Muscle layer of colon (tissue), 2 donors: ENCODE measurements around the gene COL7A1.
"Not testable (repeated sequence)": the region's sequence is repeated elsewhere in the genome, so short reads cannot be mapped to it uniquely, and the experiment has no call there.

Experiments
- H3K27ac ChIP-seq: one replicate; pipeline ENCODE4 v1.7.0; 2013; ENCODE audit warnings: low read depth, mild to moderate bottlenecking, low read length, moderate library complexity
- H3K27me3 ChIP-seq, 2 donors: one replicate each; pipeline ENCODE4 v1.7.0; 2013; ENCODE audit warnings: low read length in 2 of 2, mild to moderate bottlenecking in 2 of 2; ENCODE audit not compliant: insufficient read depth in 2 of 2, control insufficient read depth in 1 of 2
- H3K36me3 ChIP-seq: one replicate; pipeline ENCODE4 v1.7.0; 2013; ENCODE audit warnings: mild to moderate bottlenecking, low read length; ENCODE audit not compliant: insufficient read depth
- H3K4me1 ChIP-seq: one replicate; pipeline ENCODE4 v1.7.0; 2013; ENCODE audit warnings: mild to moderate bottlenecking, low read length; ENCODE audit not compliant: insufficient read depth
- H3K4me3 ChIP-seq, 2 donors: one replicate each; pipeline ENCODE4 v1.7.0; 2013; ENCODE audit warnings: low read length in 2 of 2, low read depth in 1 of 2, mild to moderate bottlenecking in 1 of 2, moderate library complexity in 1 of 2
- H3K9ac ChIP-seq: one replicate; pipeline ENCODE4 v1.7.0; 2013; ENCODE audit warnings: low read length
- H3K9me3 ChIP-seq: one replicate; pipeline ENCODE4 v1.7.0; 2013; ENCODE audit warnings: mild to moderate bottlenecking, low read length
- donor health status: abdominal sarcoma.
- donor health status: Adenocarcinoma of cecum.

The COL7A1 gene

DNA sequence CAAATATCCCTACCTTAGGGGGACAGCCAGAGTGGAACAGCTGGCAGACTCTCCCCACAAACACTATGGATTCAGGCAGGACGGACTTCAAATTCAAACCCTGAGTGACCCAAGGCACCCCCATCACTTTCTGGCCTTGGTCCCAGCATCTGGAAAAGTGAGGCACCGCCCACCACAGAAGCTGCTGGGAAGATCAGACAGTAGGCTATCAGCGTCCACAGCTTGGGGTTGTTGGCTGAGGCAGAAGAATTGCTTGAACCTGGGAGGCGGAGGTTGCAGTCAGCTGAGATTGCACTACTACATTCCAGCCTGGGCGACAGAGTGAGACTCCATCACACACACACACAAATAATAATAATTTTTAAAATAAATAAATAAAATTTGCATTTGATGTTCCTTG, 47.0 kb downstream of the COL7A1 start:
- Histone ChIP-seq H3K27me3 (no peaks in the 10 kb centered on the region), H3K27ac (no peak overlapping the region), H3K9ac (no peak overlapping the region), H3K4me1 (peaks cover 6% of the 10 kb centered on the region), H3K36me3 (no peaks in the 10 kb centered on the region), H3K4me3 (no peak overlapping the region), H3K9me3 (no peaks in the 10 kb centered on the region)

DNA sequence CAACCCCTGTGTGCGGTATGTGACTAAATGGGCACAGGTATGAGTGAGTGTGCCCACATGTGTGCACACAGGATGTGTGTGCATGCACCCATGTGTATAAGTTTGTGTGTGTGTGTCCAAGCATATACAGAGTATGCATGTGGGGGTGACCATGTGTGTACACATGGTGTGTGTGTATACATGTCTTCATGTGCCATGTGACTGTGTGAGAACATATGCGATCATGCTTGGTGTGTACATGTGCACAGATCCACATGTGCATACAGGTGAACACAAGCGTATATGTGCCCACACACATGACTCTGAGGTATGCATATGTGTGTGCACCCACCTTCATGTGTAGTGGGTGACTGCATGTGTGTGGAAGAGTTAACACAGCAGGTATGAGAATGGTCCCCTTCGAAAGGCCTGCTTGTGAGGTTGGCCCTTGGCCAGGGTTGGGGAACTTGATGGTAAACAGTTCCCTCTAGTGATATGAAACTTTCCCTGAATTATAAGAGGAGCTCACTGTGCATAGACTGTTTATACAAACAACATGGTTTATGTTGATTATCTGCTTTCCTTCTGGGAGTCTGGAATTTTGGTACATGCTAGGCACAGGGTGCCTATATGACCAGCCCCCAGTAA, 48.8 kb downstream of the COL7A1 start:
- Histone ChIP-seq H3K9me3 (no peaks in the 10 kb centered on the region), H3K36me3 (no peaks in the 10 kb centered on the region), H3K27me3 (no peaks in the 10 kb centered on the region), H3K4me3 (no peak overlapping the region), H3K9ac (no peak overlapping the region), H3K27ac (no peak overlapping the region), H3K4me1 (peaks cover 6% of the 10 kb centered on the region)

GRCh38 chr3:48544141-48544540, 51.0 kb downstream of the COL7A1 start:
- peaks cover 6% of the 10 kb centered on the region for H3K4me1 ChIP-seq
- no peaks in the 10 kb centered on the region for H3K27me3 ChIP-seq
- H3K9ac ChIP-seq: no peak overlapping the region
- H3K4me3 ChIP-seq: no peak overlapping the region
- H3K36me3 ChIP-seq: no peaks in the 10 kb centered on the region
- H3K9me3 ChIP-seq: no peaks in the 10 kb centered on the region
- H3K27ac ChIP-seq: no peak overlapping the region

DNA sequence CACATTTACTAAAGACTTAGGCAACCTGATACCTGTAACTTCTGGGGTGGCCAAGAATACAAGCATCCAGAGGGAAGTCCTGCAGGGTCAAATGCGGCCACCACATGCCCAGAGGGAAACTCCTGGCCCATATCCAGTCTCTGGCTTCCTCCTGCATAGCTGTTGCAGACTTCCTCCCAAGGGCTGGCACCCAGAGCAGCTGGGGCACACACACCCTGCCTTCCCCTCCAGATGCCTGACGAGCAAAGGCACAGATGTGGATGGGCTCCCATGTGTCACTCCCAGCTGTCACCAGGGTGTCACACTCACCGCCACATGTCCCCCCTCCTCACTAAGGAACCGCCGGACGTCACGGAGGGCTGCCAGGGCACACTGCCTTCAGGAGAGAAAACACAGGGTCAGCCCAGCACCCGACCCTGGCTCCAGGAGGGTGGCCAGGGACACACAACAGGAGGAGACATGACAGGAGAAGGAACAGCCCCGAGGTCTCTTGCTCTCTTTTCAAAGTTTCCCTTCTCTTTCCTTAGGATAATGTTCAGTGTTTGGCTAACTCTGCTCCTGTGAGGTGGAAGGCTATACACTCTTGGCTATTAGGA, 51.8 kb downstream of the COL7A1 start:
- Histone ChIP-seq H3K9me3 (no peaks in the 10 kb centered on the region), H3K9ac (no peak overlapping the region), H3K4me1 (no peaks in the 10 kb centered on the region), H3K4me3 (no peak overlapping the region), H3K36me3 (peaks cover 1% of the 10 kb centered on the region), H3K27me3 (no peaks in the 10 kb centered on the region), H3K27ac (no peak overlapping the region)

DNA sequence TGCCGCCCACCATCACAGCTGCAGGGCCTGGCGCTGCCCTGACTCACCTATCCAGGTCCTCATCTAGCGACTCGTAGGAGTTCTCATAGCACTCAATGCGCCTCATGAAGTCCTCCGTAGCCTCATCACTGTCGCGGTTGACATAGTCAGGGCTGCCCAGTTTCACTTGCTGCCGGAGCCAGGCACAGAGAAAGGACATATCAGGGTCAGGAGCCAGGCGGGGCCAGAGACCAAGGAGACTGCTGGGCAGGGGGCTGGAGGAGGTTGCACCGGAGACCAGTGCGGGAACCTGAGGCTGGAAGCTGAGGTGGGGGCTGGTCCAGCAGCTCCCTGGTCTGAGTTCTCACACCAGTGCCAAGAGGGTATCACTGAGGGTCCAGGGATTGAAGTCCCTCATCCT, 56.7 kb downstream of the COL7A1 start:
- Histone ChIP-seq H3K4me3 (no peak overlapping the region), H3K9ac (no peak overlapping the region), H3K36me3 (peaks cover 12% of the 10 kb centered on the region)

DNA sequence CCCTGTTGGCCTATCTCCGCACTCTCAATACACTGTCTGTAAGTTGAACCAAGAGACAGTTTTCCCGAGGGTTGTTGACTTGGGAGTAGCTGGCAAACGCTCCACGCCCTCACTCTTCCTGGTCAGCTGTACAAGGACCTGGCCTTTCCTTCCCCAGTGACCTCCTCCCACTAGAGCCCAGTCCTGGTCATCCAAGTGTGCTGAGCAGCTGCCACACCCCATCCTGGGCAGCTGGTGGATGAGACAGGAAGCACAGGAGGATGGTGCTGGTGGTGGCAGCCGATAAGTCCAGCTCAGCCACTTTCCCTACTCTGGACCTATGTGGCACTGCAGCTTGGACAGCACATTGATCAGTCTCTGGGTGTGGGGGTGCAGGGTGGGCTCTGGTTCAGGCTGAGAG, 58.3 kb downstream of the COL7A1 start:
- H3K27ac ChIP-seq: no peak overlapping the region
- H3K36me3 ChIP-seq: peaks cover 12% of the 10 kb centered on the region
- H3K4me3 ChIP-seq: no peak overlapping the region
- H3K9ac ChIP-seq: no peak overlapping the region
- H3K4me1 ChIP-seq: no peaks in the 10 kb centered on the region
- H3K27me3 ChIP-seq: no peaks in the 10 kb centered on the region
- H3K9me3 ChIP-seq: no peaks in the 10 kb centered on the region

More for the DNA sequence above, 56.7 kb downstream of the COL7A1 start:
- no peak overlapping the region for H3K27ac ChIP-seq
- H3K9me3 ChIP-seq: no peaks in the 10 kb centered on the region
- no peaks in the 10 kb centered on the region for H3K27me3 ChIP-seq
- no peaks in the 10 kb centered on the region for H3K4me1 ChIP-seq

DNA sequence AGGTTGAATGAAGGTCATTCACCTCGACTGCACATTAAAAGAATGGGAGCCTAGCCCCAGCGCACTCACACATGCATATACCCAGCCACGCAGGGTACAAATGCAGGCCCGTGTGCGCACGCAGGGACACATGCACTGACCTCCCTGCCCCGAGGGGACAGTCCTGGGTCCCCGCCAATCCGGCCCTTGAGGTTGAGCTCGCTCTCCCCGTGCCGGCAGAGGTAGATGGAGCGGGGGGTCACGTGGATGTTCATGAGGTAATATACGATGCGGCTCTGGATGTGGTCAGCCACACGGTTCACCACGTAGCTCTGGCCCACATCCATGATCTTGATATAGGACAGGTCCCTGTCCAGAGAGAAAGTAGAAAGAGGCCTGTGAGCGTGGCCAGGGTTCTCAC, 59.0 kb downstream of the COL7A1 start:
- H3K27ac ChIP-seq: no peak overlapping the region
- no peak overlapping the region for H3K4me3 ChIP-seq
- H3K27me3 ChIP-seq: no peaks in the 10 kb centered on the region
- H3K9me3 ChIP-seq: no peaks in the 10 kb centered on the region
- peaks cover 12% of the 10 kb centered on the region for H3K36me3 ChIP-seq
- no peak overlapping the region for H3K9ac ChIP-seq
- no peaks in the 10 kb centered on the region for H3K4me1 ChIP-seq

DNA sequence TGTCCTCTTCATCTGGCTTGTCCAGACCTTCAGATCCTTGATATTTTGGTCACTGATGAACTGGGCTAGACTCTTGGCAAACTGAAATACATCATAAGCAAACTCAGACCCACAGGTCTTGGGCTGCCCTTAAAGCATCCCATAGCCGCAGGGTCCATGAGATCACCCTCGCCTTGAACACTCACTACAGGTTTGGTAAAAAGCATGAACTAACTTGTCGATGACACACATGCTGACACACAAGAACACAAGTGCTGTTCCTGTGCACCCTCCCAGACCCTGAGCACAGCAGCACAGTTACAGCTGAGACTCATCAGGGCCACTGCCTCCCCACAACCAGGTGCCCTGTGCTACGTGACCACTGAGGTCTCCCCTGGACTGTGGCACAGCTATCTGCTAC, 59.6 kb downstream of the COL7A1 start:
- H3K9me3 ChIP-seq: no peaks in the 10 kb centered on the region
- no peaks in the 10 kb centered on the region for H3K27me3 ChIP-seq
- H3K4me3 ChIP-seq: no peak overlapping the region
- peaks cover 12% of the 10 kb centered on the region for H3K36me3 ChIP-seq
- no peak overlapping the region for H3K9ac ChIP-seq
- no peak overlapping the region for H3K27ac ChIP-seq
- H3K4me1 ChIP-seq: no peaks in the 10 kb centered on the region

DNA sequence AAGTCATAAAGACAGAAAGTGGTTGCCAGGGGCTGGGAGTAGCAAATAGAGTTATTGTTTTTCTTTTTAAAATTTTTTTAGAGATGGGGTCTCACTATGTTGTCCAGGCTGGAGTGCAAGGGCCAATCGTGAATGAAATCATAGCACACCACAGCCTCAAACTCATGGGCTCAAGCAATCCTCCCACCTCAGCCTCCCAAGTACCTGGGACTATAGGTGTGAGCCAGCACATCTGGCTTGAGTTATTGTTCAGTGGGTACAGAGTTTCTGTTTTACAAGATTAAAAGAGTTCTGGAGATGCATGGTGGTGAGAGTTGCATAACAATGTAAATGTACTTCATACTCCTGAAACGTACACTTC, 62.2 kb downstream of the COL7A1 start:
- Histone ChIP-seq H3K9ac (no peak overlapping the region), H3K9me3 (no peaks in the 10 kb centered on the region), H3K27ac (no peak overlapping the region), H3K27me3 (no peaks in the 10 kb centered on the region), H3K4me1 (no peaks in the 10 kb centered on the region), H3K4me3 (no peak overlapping the region), H3K36me3 (peaks cover 7% of the 10 kb centered on the region)

GRCh38 chr3:48532271-48532976, 62.7 kb downstream of the COL7A1 start:
- Histone ChIP-seq H3K36me3 (peaks cover 5% of the 10 kb centered on the region), H3K9me3 (no peaks in the 10 kb centered on the region), H3K27me3 (no peaks in the 10 kb centered on the region), H3K9ac (no peak overlapping the region), H3K27ac (no peak overlapping the region), H3K4me1 (no peaks in the 10 kb centered on the region), H3K4me3 (no peak overlapping the region)

GRCh38 chr3:48530701-48531100, 64.4 kb downstream of the COL7A1 start:
- not testable (repeated sequence) for H3K9ac ChIP-seq, H3K36me3 ChIP-seq, H3K27me3 ChIP-seq, H3K4me1 ChIP-seq, H3K4me3 ChIP-seq, H3K27ac ChIP-seq, H3K9me3 ChIP-seq

- no peaks in the 10 kb centered on the region for H3K27me3 ChIP-seq
- H3K27ac ChIP-seq: no peak overlapping the region
- no peak overlapping the region for H3K4me3 ChIP-seq
- H3K36me3 ChIP-seq: no peaks in the 10 kb centered on the region
- H3K9me3 ChIP-seq: no peaks in the 10 kb centered on the region
- no peak overlapping the region for H3K9ac ChIP-seq
- no peaks in the 10 kb centered on the region for H3K4me1 ChIP-seq
Measured at GRCh38 chr3:48528754-48529153, 66.4 kb downstream of the COL7A1 start.
